Fibroblast of skin of abdomen (primary cell): ENCODE data around the gene MFNG.

ENCODE experiments used
- DNase-seq: peaks from one replicate; pipeline ENCODE4 v3.0.0-alpha.2; 2013

MFNG gene

DNA sequence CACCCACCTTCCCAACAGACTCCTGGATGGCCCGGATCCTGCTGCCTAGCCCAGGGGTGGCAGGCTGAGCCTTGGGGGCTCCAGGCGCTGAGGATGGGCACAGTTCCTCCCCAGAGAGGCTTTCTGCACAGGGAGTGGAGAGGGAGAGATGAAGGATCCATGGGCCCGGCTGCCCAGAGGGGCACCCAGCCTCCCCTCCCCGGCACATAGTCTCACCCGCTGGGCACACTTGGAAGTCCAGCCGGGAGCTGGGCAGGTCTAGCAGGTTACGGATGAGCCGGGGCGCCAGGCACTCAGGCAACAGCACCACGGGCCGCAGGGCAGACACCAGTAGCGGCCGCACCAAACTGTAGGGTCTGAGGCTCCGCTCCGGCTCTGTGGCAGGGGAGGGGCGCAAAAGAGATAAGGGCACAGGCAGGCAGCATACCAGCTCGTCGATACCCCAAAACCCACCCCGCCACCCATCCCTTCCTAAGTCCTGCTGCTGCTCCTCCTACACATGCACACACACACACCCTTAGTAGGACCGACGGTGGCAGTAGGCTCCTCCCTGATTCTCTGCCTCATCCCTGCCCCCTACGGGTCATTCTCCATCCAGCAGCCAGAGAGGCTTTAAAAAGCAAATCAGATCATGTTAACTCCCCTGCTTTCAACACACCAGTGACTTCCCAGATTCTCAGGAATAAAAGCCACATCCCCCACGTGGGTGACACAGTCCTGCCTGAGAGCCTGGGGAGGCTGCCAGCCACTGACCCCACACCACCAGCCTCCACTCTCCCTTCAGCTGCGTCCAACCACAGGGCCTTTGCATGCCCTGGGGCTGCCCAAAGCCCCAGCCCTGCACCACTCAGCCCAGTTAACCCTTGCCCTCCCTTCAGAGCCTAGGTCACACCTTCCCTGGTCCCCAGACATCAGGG lies 6.5 kb upstream of the MFNG start:
- peak; percentile 28 for DNase-seq

GRCh38 chr22:37491559-37492427 lies 5.6 kb upstream of the MFNG start:
- DNase-seq, result no peak

DNA sequence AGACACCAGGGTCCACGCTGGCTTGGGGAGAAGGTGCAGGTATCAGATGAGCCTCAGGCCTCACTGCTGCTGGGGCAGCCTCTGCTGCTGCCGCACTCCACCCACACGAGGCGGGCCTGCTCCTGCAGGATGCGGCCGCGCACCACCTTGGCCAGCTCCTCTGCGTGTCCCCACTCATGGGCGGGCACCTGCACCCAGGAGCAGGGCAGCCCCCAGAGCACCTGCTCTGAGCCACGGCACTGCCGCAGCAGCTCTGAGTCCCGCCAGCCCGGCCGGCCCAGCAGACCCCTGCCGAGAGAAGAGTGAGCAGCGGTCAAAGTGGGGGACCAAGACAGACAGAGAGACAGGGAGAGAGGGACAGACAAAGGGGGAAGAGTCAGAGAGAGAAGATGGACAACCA lies 4.9 kb upstream of the MFNG start:
- DNase-seq, result no peak

DNA sequence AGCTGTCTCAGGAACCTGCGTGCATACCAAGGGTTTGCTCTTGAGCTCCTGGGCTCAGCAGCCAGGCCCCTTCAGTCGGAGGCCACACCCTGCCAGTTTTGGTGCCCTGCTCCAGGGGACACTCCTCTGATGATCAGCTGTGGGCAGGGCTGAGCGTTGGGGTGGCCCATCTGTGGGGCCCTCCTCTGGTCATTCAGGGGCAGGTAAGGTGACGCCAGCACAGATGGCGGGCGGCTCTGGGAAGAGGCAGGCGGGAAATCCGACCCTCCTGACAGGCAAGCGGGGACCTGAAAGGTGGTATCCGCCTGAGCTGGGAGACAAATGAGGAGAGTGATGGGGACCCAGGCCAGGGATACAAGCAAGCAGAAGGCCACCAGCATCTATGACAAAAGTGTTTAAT lies 3.8 kb upstream of the MFNG start:
- no peak for DNase-seq

- no peak for DNase-seq
Measured at GRCh38 chr22:37488337-37489135, 2.4 kb upstream of the MFNG start.

GRCh38 chr22:37487571-37487970 lies 1.4 kb upstream of the MFNG start:
- no peak for DNase-seq

- DNase-seq, result no peak
Measured at GRCh38 chr22:37487129-37487528, 945 bp upstream of the MFNG start.

- DNase-seq, result no peak
Measured at GRCh38 chr22:37485395-37486223, 575 bp downstream of the MFNG start.

DNA sequence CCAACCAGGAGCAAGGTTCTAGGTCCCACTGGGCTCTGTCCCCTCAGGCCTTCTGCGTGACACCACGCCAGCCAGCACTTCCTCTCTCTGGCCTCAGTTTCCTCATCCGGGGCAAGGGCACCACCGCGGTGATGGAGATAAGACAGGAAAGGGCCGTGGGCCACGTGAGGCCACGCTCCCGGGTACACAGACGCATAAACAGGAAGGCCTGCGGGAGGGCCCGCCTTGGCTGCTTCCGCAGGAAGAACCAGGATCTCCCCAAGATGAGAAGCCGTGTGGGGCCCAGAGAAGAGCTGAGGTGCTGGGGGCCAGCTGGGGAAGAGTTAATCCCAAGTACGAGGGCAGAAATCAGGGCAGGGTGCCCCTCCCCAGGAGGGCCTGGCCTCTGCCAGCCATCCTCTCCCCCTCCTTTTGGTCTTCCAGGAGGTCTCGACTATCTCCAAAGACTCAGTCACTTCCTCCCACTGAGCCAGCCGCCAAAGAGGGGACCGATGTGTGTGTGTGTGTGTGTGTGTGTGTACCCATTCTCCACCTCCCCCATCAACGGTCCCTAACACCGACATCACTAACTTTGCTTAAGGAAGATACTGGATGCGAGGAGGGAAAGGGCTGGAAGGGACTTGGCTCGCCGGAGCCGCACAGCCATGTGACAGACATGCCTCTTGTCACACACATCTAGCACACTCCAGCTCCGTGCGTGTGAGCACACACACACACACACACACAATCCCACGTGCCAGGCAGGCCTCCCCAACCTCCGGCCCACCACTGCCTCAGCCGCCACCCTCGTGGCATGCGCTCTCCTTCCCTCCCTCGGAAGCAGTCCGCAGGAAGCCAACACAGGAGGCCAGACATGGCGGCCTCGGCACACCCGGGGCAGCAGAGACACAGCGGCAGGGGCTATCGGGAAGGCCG lies 1.4 kb downstream of the MFNG start:
- no peak for DNase-seq

DNA sequence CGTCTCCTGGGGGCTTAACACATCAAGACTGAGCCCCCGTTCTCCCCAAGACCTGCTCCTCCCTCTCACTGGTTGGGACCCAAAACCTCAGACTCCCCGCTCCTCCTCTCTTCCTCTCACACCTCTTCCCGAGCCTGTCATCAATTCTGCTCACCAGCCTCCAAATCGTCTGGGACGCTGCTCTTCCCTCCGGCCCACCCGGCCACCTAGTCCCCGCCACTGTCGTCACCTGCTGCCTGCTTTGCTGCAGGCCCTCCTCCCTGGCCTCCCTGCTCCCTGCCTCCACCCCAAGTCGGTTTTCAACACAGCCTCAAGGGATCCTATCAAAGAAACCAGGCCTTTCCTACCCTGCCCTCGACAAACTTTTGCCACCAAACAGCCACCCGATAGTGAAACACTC lies 3.1 kb downstream of the MFNG start:
- DNase-seq, result no peak

DNA sequence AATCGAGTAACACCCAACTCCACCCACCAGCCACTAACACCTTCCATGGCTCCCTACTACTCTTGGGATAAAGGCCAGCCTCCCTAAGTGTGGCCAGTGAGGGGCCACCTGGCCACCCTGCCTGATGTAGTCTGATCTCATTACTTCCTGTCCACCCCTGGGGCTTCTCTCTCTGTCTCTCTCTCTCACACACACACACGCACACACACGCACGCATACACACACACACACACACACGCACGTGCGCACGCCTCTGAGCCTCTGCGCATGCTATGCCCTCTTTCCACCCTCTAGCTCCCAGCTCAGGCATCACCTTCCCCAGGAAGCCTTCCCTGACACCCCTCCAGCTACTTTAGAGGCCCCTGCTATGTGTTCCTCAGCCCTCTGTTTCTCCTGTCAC lies 3.9 kb downstream of the MFNG start:
- no peak for DNase-seq

DNA sequence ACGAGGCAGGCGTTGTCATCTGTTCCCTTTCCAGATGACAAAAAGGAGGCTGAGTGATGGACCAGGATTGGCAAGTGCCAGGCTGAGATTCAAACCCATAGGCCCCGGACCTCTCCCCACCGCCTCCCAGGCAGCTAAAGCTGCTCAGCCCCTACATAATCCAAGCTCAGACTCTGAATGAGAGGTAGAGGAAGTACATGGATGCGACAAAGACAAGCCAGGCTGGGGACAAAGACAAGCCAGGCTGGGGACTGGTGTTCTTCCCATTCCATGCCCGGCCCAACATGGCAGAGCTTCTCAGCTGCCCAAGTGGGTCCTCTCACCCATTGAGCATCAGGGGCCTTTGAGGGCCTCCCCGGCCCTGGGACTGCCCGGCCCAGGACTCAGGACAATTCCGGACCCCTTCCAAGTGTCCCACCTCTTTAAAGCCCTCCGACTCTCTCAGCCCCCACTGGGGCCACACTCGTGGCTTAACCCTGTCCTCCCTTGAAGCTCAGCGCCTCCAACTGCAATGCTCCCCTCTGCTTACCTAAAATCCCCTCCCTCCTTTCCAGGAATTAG lies 4.8 kb downstream of the MFNG start:
- no peak for DNase-seq

DNA sequence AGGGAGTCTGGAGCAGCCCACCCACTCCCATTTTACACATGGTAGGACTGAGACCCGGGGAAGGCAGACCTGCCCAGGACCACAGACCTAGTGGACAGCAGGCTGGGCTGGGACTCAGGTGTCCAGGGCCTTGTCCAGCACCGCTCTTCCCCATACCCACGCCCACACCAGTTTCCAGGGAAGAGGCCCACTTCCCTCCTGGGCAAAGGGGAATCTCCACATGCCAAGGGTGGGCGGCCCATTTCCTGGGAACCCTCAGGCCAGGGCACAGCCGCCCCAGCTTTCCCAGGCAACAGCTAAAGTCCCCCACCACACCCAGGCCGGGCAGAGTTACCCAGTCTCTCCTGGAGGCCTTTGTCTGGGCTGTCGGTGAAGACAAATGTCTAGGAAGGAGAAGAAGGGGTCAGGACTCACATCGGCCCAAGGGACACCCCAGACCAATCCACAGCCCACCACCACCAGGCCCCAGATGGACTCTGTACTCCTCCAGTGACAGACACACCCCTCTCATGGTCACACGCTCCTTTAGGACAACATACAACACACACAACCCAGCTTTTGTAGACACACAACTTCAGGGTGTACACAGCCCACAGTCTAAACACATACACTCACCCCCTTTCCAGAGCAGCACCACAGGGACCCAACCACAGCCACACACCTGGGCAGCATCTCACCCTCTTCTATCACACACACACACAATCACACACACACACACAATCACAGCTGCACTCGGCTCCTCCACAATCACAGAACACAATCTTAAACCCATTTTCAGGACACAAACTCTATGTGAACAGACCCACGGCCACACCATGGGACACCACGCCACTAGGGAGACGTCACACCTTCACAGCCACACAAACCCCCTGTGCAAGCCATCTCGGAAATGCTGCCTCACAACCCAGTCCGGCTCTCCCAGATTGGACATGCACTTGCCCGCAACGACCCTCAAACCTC lies 5.5 kb downstream of the MFNG start:
- no peak for DNase-seq

GRCh38 chr22:37479196-37479595 lies 7.0 kb downstream of the MFNG start:
- no peak for DNase-seq

- DNase-seq, result no peak
Measured at GRCh38 chr22:37476389-37477329, 9.5 kb downstream of the MFNG start.

- no peak for DNase-seq
Measured at GRCh38 chr22:37474447-37475090, 11.6 kb downstream of the MFNG start.

- no peak for DNase-seq
Measured at GRCh38 chr22:37473437-37473946, 12.7 kb downstream of the MFNG start.
